K562 (cell line): ENCODE measurements around the gene AMZ2. TPM values are rescaled to one million over a fixed set of nuclear protein-coding genes. Genes with fewer than 3 reads are reported as not detected.

Experiments used
- ARID3A ChIP-seq: IDR thresholded peaks from 2 replicates; pipeline ENCODE4 v1.6.1; 2012; ENCODE audit warnings: low read depth, low read length, improper control_type of control experiment, borderline replicate concordance
- CBX1 ChIP-seq: sonication (generic); IDR thresholded peaks from 2 replicates; pipeline ENCODE4 v1.6.1; 2016; ENCODE audit warnings: antibody characterized with exemption, low read depth, mild to moderate bottlenecking
- KAT2B ChIP-seq: IDR thresholded peaks from one replicate; pipeline ENCODE4 v1.6.1; 2012; ENCODE audit warnings: low read depth, mild to moderate bottlenecking, control low read depth, inconsistent platforms, low read length, moderate library complexity
- RBBP5 ChIP-seq: fragments of 200-600 bp; sonication (generic); IDR thresholded peaks from 2 replicates; pipeline ENCODE4 v1.6.1; 2012; ENCODE audit warnings: borderline replicate concordance, mild to moderate bottlenecking, low read length, control low read depth, inconsistent platforms; ENCODE audit not compliant: insufficient read depth, poor library complexity, severe bottlenecking
- RBM17 ChIP-seq: fragments of 200-400 bp; formaldehyde crosslinking; IDR thresholded peaks from 2 replicates; pipeline ENCODE4 v1.6.1; 2017; ENCODE audit warnings: low read depth, mild to moderate bottlenecking, low read length, borderline replicate concordance
- SREBF1 ChIP-seq: fragments of 150-350 bp; IDR thresholded peaks from 2 replicates; pipeline ENCODE4 v1.6.1; 2014; ENCODE audit warnings: antibody characterized with exemption, low read depth, low read length, borderline replicate concordance
- USF2 ChIP-seq: sonication (generic); formaldehyde crosslinking; IDR thresholded peaks from 2 replicates; pipeline ENCODE4 v1.5.0; 2020; ENCODE audit warnings: missing genetic modification reagents
- ZNF407 ChIP-seq: fragments of 450-650 bp; IDR thresholded peaks from 2 replicates; pipeline ENCODE4 v1.6.1; 2016; ENCODE audit warnings: low read depth
- ZNF609 ChIP-seq: sonication (generic); formaldehyde crosslinking; IDR thresholded peaks from 2 replicates; pipeline ENCODE4 v1.8.1; 2023; ENCODE audit warnings: missing genetic modification reagents, mild to moderate bottlenecking, borderline replicate concordance
- polyA plus RNA-seq, 8 experiments: library from polyadenylated mRNA; depleted of rRNA in 4 of 8; stranded (reverse) in 5 of 8; unstranded in 3 of 8; fragments of >200 nt; fragmentation: Nextera tagmentation in 2 of 8; fragmentation: Illumina TruSeq in 1 of 8; extraction: Ambion mirVana in 2 of 8; extraction: Trizol in 1 of 8; gene quantifications; 2 replicates each; pipeline versions ENCODE4 v1.2.1 to v1.2.3, GENCODE V29; 2011 to 2014; ENCODE audit warnings: inconsistent platforms in 1 of 8, missing spikeins in 1 of 8
- total RNA-seq, 7 experiments: library from RNA; depleted of rRNA in 6 of 7; stranded (reverse); fragments of >200 nt in 6 of 7; fragmentation: Illumina TruSeq in 2 of 7; extraction: Trizol in 2 of 7; gene quantifications; 2 replicates each; pipeline versions ENCODE4 v1.2.1 to v1.2.3, GENCODE V29; 2011 to 2021; ENCODE audit warnings: low replicate concordance in 1 of 7

AMZ2 gene
- total and polyA plus RNA-seq, 9 of the 15 experiments (the other 6 are each of a cell fraction or from before 2014, with no cell fraction given), result 22.6 to 92.2 (median 52.6) TPM

GRCh38 chr17:68205251-68205807 is 42.5 kb upstream of the AMZ2 start (continued):
- TF ChIP-seq ZNF407, result no peak
- no peak for TF ChIP-seq RBM17
- peak; percentile 72 for TF ChIP-seq CBX1
- no peak for TF ChIP-seq KAT2B
- TF ChIP-seq USF2 (CRISPR knock-in tag), result peak; percentile 93
- no peak for TF ChIP-seq SREBF1
- no peak for TF ChIP-seq RBBP5
- no peak for TF ChIP-seq ARID3A
- TF ChIP-seq ZNF609, result no peak
